H1 (cell line): ENCODE measurements around the gene ARMC9. TPM values are rescaled to one million over a fixed set of nuclear protein-coding genes. Genes with fewer than 3 reads are reported as not detected.

ENCODE experiments used
- CTCF ChIA-PET: fragments of 300-600 bp; sonication (Branson Sonifier 250); formaldehyde crosslinking; loops from one replicate; lab custom pipeline; 2021; ENCODE audit not compliant: partially characterized antibody; lab: Charles Lee
- POLR2A ChIA-PET: fragments of 300-600 bp; sonication (Branson Sonifier 250); formaldehyde crosslinking; loops from one replicate; lab custom pipeline; 2021; ENCODE audit warnings: inconsistent platforms; ENCODE audit not compliant: partially characterized antibody; lab: Charles Lee
- DNase-seq, 2 experiments: peaks; one replicate each; pipeline versions ENCODE4 v3.0.0 to v3.0.0-alpha.2; 2010 to 2022; ENCODE audit warnings: low spot score in 2 of 2, low read depth in 1 of 2, mixed read lengths in 1 of 2
- FAIRE-seq: peaks from 2 replicates; lab custom pipeline; 2011; peaks lifted over from hg19 to GRCh38; lab: Jason Lieb, UNC
- H2AFZ ChIP-seq: 2 replicates; pipeline ENCODE4 v1.8.1; 2012; ENCODE audit warnings: low read length, inconsistent platforms
- H2AK5ac ChIP-seq: 2 replicates; pipeline ENCODE4 v1.6.1; 2013; ENCODE audit warnings: low read depth, low read length
- H2BK120ac ChIP-seq: replicated peaks from 2 replicates; pipeline ENCODE3; 2013; ENCODE audit warnings: low read depth, low read length, inconsistent platforms
- H2BK12ac ChIP-seq: 2 replicates; pipeline ENCODE4 v1.6.1; 2013; ENCODE audit warnings: low read depth, low read length
- H2BK15ac ChIP-seq: 2 replicates; pipeline ENCODE4 v1.6.1; 2013; ENCODE audit warnings: low read length
- H2BK20ac ChIP-seq: 2 replicates; pipeline ENCODE4 v1.6.1; 2013; ENCODE audit warnings: low read length
- H2BK5ac ChIP-seq: 2 replicates; pipeline ENCODE4 v1.6.1; 2013; ENCODE audit warnings: low read depth, low read length
- H3K14ac ChIP-seq: 2 replicates; pipeline ENCODE4 v1.6.1; 2013; ENCODE audit warnings: inconsistent platforms; ENCODE audit not compliant: insufficient read length
- H3K18ac ChIP-seq: 2 replicates; pipeline ENCODE4 v1.6.1; 2013; ENCODE audit warnings: low read length; ENCODE audit errors: extremely low read depth
- H3K23ac ChIP-seq: 2 replicates; pipeline ENCODE4 v1.6.1; 2013; ENCODE audit warnings: inconsistent platforms; ENCODE audit not compliant: insufficient read length
- H3K23me2 ChIP-seq: 2 replicates; pipeline ENCODE4 v1.6.1; 2013; ENCODE audit warnings: low read depth, low read length
- H3K27ac ChIP-seq: 2 replicates; pipeline ENCODE4 v1.6.1; 2011; ENCODE audit warnings: low read depth, low read length, inconsistent platforms
- H3K27me3 ChIP-seq, 4 experiments: replicated peaks in 1 of 4; 1 replicate in 1 of 4; 2 replicates in 3 of 4; pipeline versions ENCODE4 v1.6.1 to v1.8.1; 2011 to 2013; ENCODE audit warnings: low read length in 3 of 4, mild to moderate bottlenecking in 3 of 4, inconsistent platforms in 2 of 4, mixed read lengths in 2 of 4, moderate library complexity in 1 of 4; ENCODE audit not compliant: control insufficient read depth in 3 of 4, insufficient read depth in 3 of 4; ENCODE audit errors: extremely low read depth in 1 of 4
- H3K36me3 ChIP-seq, 4 experiments: 2 replicates each; pipeline versions ENCODE4 v1.6.1 to v1.8.1; 2011 to 2013; ENCODE audit warnings: mild to moderate bottlenecking in 4 of 4, low read length in 3 of 4, moderate library complexity in 2 of 4, control low read depth in 1 of 4, inconsistent platforms in 1 of 4; ENCODE audit not compliant: insufficient read depth in 4 of 4, control insufficient read depth in 2 of 4
- H3K4ac ChIP-seq: replicated peaks from 2 replicates; pipeline ENCODE3; 2013; ENCODE audit warnings: low read length, low read depth, mixed read lengths, inconsistent platforms; ENCODE audit not compliant: insufficient read length
- H3K4me1 ChIP-seq, 4 experiments: replicated peaks in 1 of 4; 1 replicate in 1 of 4; 2 replicates in 3 of 4; pipeline versions ENCODE4 v1.6.1 to v1.8.1; 2011 to 2013; ENCODE audit warnings: low read length in 3 of 4, inconsistent platforms in 2 of 4, mixed read lengths in 1 of 4; ENCODE audit not compliant: insufficient read depth in 4 of 4, control insufficient read depth in 3 of 4
- H3K4me2 ChIP-seq, 2 experiments: 2 replicates each; pipeline versions ENCODE4 v1.6.1 to v1.8.1; 2011 to 2013; ENCODE audit warnings: low read depth in 2 of 2, low read length in 2 of 2, control low read depth in 1 of 2, inconsistent platforms in 1 of 2, mild to moderate bottlenecking in 1 of 2; ENCODE audit not compliant: insufficient read depth in 1 of 2
- H3K4me3 ChIP-seq, 4 experiments: fragments of 200-600, 300-600 bp in 1 of 4; sonication (generic), shearing (Covaris generic), sonication (Bioruptor Twin) in 1 of 4; 2 replicates each; pipeline versions ENCODE4 v1.5.1 to v1.8.1; 2011 to 2016; ENCODE audit warnings: low read length in 4 of 4, low read depth in 3 of 4, control low read depth in 2 of 4, inconsistent platforms in 2 of 4, mild to moderate bottlenecking in 2 of 4, mixed read lengths in 1 of 4, moderate library complexity in 1 of 4; ENCODE audit not compliant: insufficient read depth in 2 of 4; ENCODE audit errors: extremely low read depth in 1 of 4
- H3K56ac ChIP-seq: replicated peaks from 2 replicates; pipeline ENCODE3; 2013; ENCODE audit warnings: low read depth, mild to moderate bottlenecking, mixed read lengths, low read length, inconsistent platforms; ENCODE audit not compliant: insufficient read length
- H3K79me1 ChIP-seq: 2 replicates; pipeline ENCODE4 v1.6.1; 2013; ENCODE audit warnings: low read depth, low read length, control low read depth
- H3K79me2 ChIP-seq, 2 experiments: 2 replicates each; pipeline versions ENCODE4 v1.6.1 to v1.8.1; 2012 to 2013; ENCODE audit warnings: low read length in 2 of 2, mild to moderate bottlenecking in 2 of 2, inconsistent platforms in 1 of 2; ENCODE audit not compliant: insufficient read depth in 2 of 2, control insufficient read depth in 1 of 2
- H3K9ac ChIP-seq, 4 experiments: replicated peaks in 1 of 4; 1 replicate in 1 of 4; 2 replicates in 3 of 4; pipeline versions ENCODE4 v1.6.1 to v1.8.1; 2011 to 2013; ENCODE audit warnings: low read depth in 3 of 4, low read length in 3 of 4, control low read depth in 2 of 4, mild to moderate bottlenecking in 2 of 4, moderate library complexity in 2 of 4, inconsistent platforms in 1 of 4; ENCODE audit errors: extremely low read depth in 1 of 4
- H3K9me3 ChIP-seq, 2 experiments: 2 replicates each; pipeline versions ENCODE4 v1.6.1 to v1.8.1; 2012 to 2013; ENCODE audit warnings: mild to moderate bottlenecking in 2 of 2, moderate library complexity in 2 of 2, control low read depth in 1 of 2, inconsistent platforms in 1 of 2, low read depth in 1 of 2, low read length in 1 of 2, mixed read lengths in 1 of 2; ENCODE audit not compliant: insufficient read depth in 2 of 2
- H4K20me1 ChIP-seq, 2 experiments: replicated peaks in 1 of 2; 2 replicates each; pipeline versions ENCODE3 to v1.8.1; 2011 to 2013; ENCODE audit warnings: inconsistent platforms in 2 of 2, low read length in 2 of 2, mild to moderate bottlenecking in 1 of 2; ENCODE audit not compliant: insufficient read depth in 2 of 2, control insufficient read depth in 1 of 2
- H4K5ac ChIP-seq: 2 replicates; pipeline ENCODE4 v1.6.1; 2013; ENCODE audit warnings: low read length, low read depth, mixed read lengths, inconsistent platforms; ENCODE audit not compliant: insufficient read length
- H4K8ac ChIP-seq: 2 replicates; pipeline ENCODE4 v1.8.0; 2013; ENCODE audit warnings: mild to moderate bottlenecking, moderate library complexity, low read length, inconsistent platforms; ENCODE audit not compliant: insufficient read depth; ENCODE audit errors: extremely low read depth
- H4K91ac ChIP-seq: replicated peaks from 2 replicates; pipeline ENCODE3; 2013; ENCODE audit warnings: low read length, mixed read lengths, inconsistent platforms; ENCODE audit not compliant: insufficient read length
- KDM4A ChIP-seq: IDR thresholded peaks from one replicate; pipeline ENCODE4 v1.7.1; 2012; ENCODE audit warnings: low read depth, mild to moderate bottlenecking, moderate library complexity, low read length, inconsistent platforms; ENCODE audit not compliant: severe bottlenecking
- RBBP5 ChIP-seq: IDR thresholded peaks from 2 replicates; pipeline ENCODE4 v1.7.1; 2012; ENCODE audit warnings: low read depth, mild to moderate bottlenecking, inconsistent platforms, low read length, moderate library complexity, borderline replicate concordance
- RFX5 ChIP-seq: IDR thresholded peaks from 2 replicates; pipeline ENCODE4 v1.6.1; 2011; ENCODE audit warnings: low read depth, low read length, improper control_type of control experiment, borderline replicate concordance
- RNF2 ChIP-seq: fragments of 200-900, 300-1000 bp; sonication (generic); IDR thresholded peaks from 2 replicates; pipeline ENCODE4 v1.7.1; 2016; ENCODE audit warnings: borderline replicate concordance, low read depth, mild to moderate bottlenecking, antibody characterized with exemption, low read length; ENCODE audit not compliant: poor library complexity, severe bottlenecking; ENCODE audit errors: missing control alignments
- SIN3A ChIP-seq, 2 experiments: IDR thresholded peaks in 1 of 2; conservative IDR thresholded peaks in 1 of 2; 2 replicates each; pipeline ENCODE4 v1.6.1; 2011 to 2012; ENCODE audit warnings: low read length in 2 of 2, improper control_type of control experiment in 1 of 2, low read depth in 1 of 2, mild to moderate bottlenecking in 1 of 2
- TAF1 ChIP-seq: IDR thresholded peaks from 2 replicates; pipeline ENCODE4 v1.6.1; 2011; ENCODE audit warnings: mild to moderate bottlenecking, low read depth, low read length
- TEAD4 ChIP-seq: IDR thresholded peaks from 2 replicates; pipeline ENCODE4 v1.6.1; 2012; ENCODE audit warnings: low read depth, low read length, inconsistent platforms, mixed read lengths
- WGBS, 2 experiments: shearing (Covaris generic) in 1 of 2; methylation state at CpG; one replicate each; pipeline versions ENCODE4 v1.1.6 to v1.1.7; 2013 to 2015; ENCODE audit warnings: low lambda C conversion rate in 2 of 2, mixed read lengths in 2 of 2, inconsistent platforms in 1 of 2, low coverage in 1 of 2, missing lambda C conversion rate in 1 of 2; ENCODE audit not compliant: insufficient replicate concordance in 2 of 2, insufficient coverage in 1 of 2, insufficient read length in 1 of 2; ENCODE audit errors: extremely low coverage in 1 of 2, missing lambda C conversion rate in 1 of 2; 5-methylcytosine and 5-hydroxymethylcytosine counted together
- polyA plus RNA-seq, 7 experiments: library from polyadenylated mRNA; depleted of rRNA in 3 of 7; stranded (reverse) in 5 of 7; unstranded in 2 of 7; fragments of >200 nt in 5 of 7; fragments of 200-250 nt in 2 of 7; gene quantifications; 1 replicate in 5 of 7; 2 replicates in 1 of 7; 4 replicates in 1 of 7; pipeline versions ENCODE4 v1.2.1 to v1.2.3, GENCODE V29; 2011 to 2013; ENCODE audit warnings: missing spikeins in 2 of 7, mixed read lengths in 2 of 7
- total RNA-seq: library from RNA; stranded (reverse); fragmentation: NEBNext Ultra II Directional; extraction: Animal tissue kit (Norgen Biotek cat#: 25700); gene quantifications from 2 replicates; pipeline ENCODE4 v1.2.1, GENCODE V29; 2021
- TF ChIP-seq, protein P1 (sequence below): IDR thresholded peaks from 2 replicates; pipeline ENCODE4 v1.6.1; 2011; ENCODE audit warnings: low read length, improper control_type of control experiment

The ARMC9 gene
- total and polyA plus RNA-seq, 2 of the 8 experiments (the other 6 are each of a cell fraction or from before 2014, with no cell fraction given), result 23.2 to 36.1 TPM

DNA sequence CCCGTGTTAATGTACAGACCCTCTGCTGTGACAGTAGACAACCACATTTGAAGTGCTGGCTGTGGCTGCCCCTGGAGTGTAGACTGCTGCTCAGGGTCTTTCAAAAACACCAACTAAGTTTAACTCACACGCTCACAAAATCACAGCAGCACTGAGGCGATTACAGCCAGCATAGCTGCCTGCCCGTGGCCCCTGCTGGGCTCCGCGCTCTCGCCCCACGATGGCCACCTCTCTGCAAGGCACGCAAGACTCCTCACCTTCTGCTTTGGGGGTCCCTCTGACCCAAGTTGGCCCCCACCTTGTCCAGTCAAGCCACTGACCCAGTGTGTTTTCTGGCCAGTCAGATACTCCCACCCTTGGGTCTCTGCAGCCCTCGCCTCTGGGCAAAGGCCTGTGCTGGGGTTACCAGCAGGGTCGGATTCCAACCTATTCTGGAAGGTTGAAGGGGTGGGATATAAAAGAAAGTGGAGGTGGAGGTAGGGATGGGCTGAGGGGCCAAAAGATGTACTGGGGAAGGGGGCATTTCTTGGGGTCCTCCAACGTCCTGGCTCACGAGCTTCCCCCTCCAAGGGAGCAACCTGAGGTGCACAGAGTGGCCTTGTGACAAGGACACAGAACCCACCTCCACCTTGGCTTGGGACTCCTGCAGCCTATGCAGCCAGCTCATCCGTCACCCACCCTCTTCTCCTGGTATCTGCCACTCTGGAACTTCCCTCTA is 194.2 kb downstream of the ARMC9 start:
- Histone ChIP-seq H4K91ac (peak overlapping the region; percentile 87), H3K4me2 (no peak overlapping the region), H2AFZ (no peak overlapping the region), H3K18ac (peak overlapping the region; percentile 55), H3K56ac (no peak overlapping the region), H2BK15ac (peak overlapping the region; percentile 83; the same call in 1 of the 2 replicates), H3K14ac (no peak overlapping the region), H2BK5ac (peak overlapping the region; percentile 90; the same call in 1 of the 2 replicates), H3K27ac (no peak overlapping the region), H3K23me2 (peaks cover 3% of the 10 kb centered on the region), H3K79me2 (peaks cover 0 to 14% of the 10 kb centered on the region in 2 experiments; a peak in 2 of 4 replicates), H3K79me1 (peaks cover 8% of the 10 kb centered on the region; the same call in 1 of the 2 replicates), H2AK5ac (peak overlapping the region; percentile 75; the same call in 1 of the 2 replicates), H3K27me3 (no peaks in the 10 kb centered on the region), H3K23ac (no peak overlapping the region), H3K9ac (no peak overlapping the region), H2BK20ac (peak overlapping the region; percentile 100), H4K5ac (no peak overlapping the region), H3K4me3 (no peak overlapping the region), H3K4ac (no peak overlapping the region), H4K8ac (no peak overlapping the region), H2BK12ac (peak overlapping the region; percentile 75; the same call in 1 of the 2 replicates), H3K36me3 (peaks cover 0 to 1% (median under 1%) of the 10 kb centered on the region in 4 experiments; a peak in 2 of 8 replicates), H3K9me3 (no peaks in the 10 kb centered on the region), H2BK120ac (peak overlapping the region; percentile 30), H3K4me1 (peaks cover 3 to 37% (median 25%) of the 10 kb centered on the region in 4 experiments), H4K20me1 (peaks cover 0 to 1% of the 10 kb centered on the region in 2 experiments)
- 88% methylated on average over 14 of the region's 14 CpGs; no CpG with 5 or more reads in 1 of the 2 experiments for WGBS, 2 experiments
- no peak for DNase-seq
- TF ChIP-seq TEAD4 (no peak), RBBP5 (no peak), RFX5 (no peak), RNF2 (no peak), TAF1 (no peak), KDM4A (no peak), SIN3A (conservative IDR thresholded peaks at IDR 0.05 in 1 of 2, IDR thresholded peaks at IDR 0.05 in 1 of 2; ENCODE audit: low read depth in 1 of 2, low read length in 2 of 2) (no peak)
- TF ChIP-seq, protein P1, sequence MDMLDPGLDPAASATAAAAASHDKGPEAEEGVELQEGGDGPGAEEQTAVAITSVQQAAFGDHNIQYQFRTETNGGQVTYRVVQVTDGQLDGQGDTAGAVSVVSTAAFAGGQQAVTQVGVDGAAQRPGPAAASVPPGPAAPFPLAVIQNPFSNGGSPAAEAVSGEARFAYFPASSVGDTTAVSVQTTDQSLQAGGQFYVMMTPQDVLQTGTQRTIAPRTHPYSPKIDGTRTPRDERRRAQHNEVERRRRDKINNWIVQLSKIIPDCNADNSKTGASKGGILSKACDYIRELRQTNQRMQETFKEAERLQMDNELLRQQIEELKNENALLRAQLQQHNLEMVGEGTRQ, result no peak
- ChIA-PET CTCF (interaction anchor here (0.6 to 29.5 kb wide), 23 partner anchors 10 to 189 kb away, joined by 3 to 617 read pairs (median 4); no protein-coding TSS in a partner anchor), POLR2A (interaction anchor here (0.7 to 3.0 kb wide), 5 partner anchors 15 to 77 kb away, joined by 3 to 15 read pairs (median 14); partner anchors contain the start of gene NCL)
- FAIRE-seq, result no peak
